ENCODE data around the gene PFKFB3. TPM values are rescaled to one million over a fixed set of nuclear protein-coding genes. Genes with fewer than 3 reads are reported as not detected.

The PFKFB3 gene
- total and polyA plus RNA-seq, 2 donors = 12.2 to 39.3 TPM

DNA sequence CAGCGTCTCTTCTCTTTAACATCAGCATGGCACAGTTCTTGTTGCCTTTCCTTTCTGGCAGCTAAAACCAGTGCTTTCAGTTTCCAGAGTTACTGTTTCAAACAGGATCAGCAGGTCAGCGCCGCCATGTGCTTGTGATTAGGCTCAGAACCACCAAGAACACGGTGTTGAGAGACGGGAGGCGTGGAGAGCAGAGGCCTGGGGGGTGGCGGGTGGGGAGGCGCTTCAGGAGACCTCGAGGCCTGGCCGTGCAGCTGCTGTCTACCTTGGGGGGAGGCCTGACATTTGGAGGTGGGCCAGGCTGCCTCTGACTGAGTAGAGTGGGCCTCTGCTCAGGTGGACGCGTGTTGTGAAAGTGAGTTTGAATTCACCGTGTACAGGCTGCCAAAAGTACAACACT lies 22.0 kb downstream of the PFKFB3 start:
- Histone ChIP-seq H3K4me1 (ENCODE audit: control insufficient read depth in 2 of 2, insufficient read depth in 2 of 2, low read length in 2 of 2) (peaks cover 0 to 18% of the 10 kb centered on the region in 2 donors), H3K9me3 (ENCODE audit: control insufficient read depth in 2 of 2, insufficient read depth in 1 of 2, low read length in 1 of 2) (no peaks in the 10 kb centered on the region), H3K27me3 (ENCODE audit: control insufficient read depth in 2 of 2, insufficient read depth in 1 of 2, low read length in 1 of 2) (no peaks in the 10 kb centered on the region), H3K36me3 (ENCODE audit: control insufficient read depth in 2 of 2, insufficient read depth in 2 of 2, low read length in 1 of 2) (peaks cover 67 to 79% of the 10 kb centered on the region in 2 donors), H3K27ac (ENCODE audit: low read depth in 1 of 2, low read length in 1 of 2) (no peak overlapping the region), H3K4me3 (ENCODE audit: low read length in 2 of 2) (no peak overlapping the region)
- DNase-seq (ENCODE audit: low read depth in 6 of 9, low spot score in 9 of 9) = no peak
- WGBS = 96% methylated on average over 13 of the region's 13 CpGs

DNA sequence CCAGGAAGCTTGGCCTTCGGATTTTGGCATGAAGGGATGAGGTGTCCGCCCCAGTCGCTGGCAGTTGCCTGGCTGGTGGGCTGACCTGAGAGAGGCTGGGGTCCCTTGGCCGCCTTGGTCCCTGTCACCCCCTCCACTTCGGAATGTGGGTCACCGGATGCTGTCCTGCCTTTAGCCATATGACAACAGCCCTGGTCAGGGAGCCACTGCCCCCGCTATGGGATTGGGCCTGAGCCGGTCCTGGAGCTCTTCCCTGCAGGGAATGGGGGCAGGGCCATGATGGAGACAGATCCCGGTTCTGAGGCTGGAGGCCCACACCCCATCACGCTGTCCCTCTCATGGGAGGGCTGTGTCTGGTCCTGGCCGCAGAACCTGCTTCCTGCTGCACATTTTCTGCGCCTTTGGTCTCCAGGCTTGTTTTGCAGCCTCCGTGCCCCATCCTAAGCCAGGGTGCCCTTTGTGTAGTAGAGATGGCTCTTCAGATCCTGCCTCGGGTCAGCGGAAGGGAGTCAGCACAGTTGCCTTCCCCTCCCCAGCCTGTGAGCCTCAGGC lies 22.6 kb downstream of the PFKFB3 start:
- no peak for DNase-seq (ENCODE audit: low read depth in 6 of 9, low spot score in 9 of 9)
- Histone ChIP-seq H3K36me3 (ENCODE audit: control insufficient read depth in 2 of 2, insufficient read depth in 2 of 2, low read length in 1 of 2) (peaks cover 69 to 78% of the 10 kb centered on the region in 2 donors), H3K9me3 (ENCODE audit: control insufficient read depth in 2 of 2, insufficient read depth in 1 of 2, low read length in 1 of 2) (no peaks in the 10 kb centered on the region), H3K27me3 (ENCODE audit: control insufficient read depth in 2 of 2, insufficient read depth in 1 of 2, low read length in 1 of 2) (no peaks in the 10 kb centered on the region), H3K27ac (ENCODE audit: low read depth in 1 of 2, low read length in 1 of 2) (no peak overlapping the region), H3K4me1 (ENCODE audit: control insufficient read depth in 2 of 2, insufficient read depth in 2 of 2, low read length in 2 of 2) (peaks cover 0 to 13% of the 10 kb centered on the region in 2 donors), H3K4me3 (ENCODE audit: low read length in 2 of 2) (no peak overlapping the region)
- WGBS = 94% methylated on average over 15 of the region's 15 CpGs

DNA sequence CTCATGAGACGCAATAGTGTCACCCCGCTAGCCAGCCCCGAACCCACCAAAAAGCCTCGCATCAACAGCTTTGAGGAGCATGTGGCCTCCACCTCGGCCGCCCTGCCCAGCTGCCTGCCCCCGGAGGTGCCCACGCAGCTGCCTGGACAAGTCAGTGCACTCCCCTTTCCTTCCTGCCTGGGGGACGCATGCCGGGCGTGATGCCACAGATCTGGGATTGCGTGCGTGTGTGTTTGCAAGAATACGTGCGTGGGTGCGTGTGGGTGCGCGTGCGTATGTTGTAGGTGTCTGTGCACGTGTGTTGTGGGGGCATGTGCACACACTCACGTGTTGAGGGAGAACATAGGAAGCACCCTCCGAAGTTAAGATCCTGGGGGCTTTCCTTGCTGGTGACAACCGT lies 23.5 kb downstream of the PFKFB3 start:
- Histone ChIP-seq H3K36me3 (ENCODE audit: control insufficient read depth in 2 of 2, insufficient read depth in 2 of 2, low read length in 1 of 2) (peaks cover 63 to 69% of the 10 kb centered on the region in 2 donors), H3K4me3 (ENCODE audit: low read length in 2 of 2) (no peak overlapping the region), H3K9me3 (ENCODE audit: control insufficient read depth in 2 of 2, insufficient read depth in 1 of 2, low read length in 1 of 2) (no peaks in the 10 kb centered on the region), H3K27me3 (ENCODE audit: control insufficient read depth in 2 of 2, insufficient read depth in 1 of 2, low read length in 1 of 2) (no peaks in the 10 kb centered on the region), H3K4me1 (ENCODE audit: control insufficient read depth in 2 of 2, insufficient read depth in 2 of 2, low read length in 2 of 2) (peaks cover 0 to 5% of the 10 kb centered on the region in 2 donors), H3K27ac (ENCODE audit: low read depth in 1 of 2, low read length in 1 of 2) (no peak overlapping the region)
- WGBS = 97% methylated on average over 23 of the region's 23 CpGs
- no peak for DNase-seq (ENCODE audit: low read depth in 6 of 9, low spot score in 9 of 9)

DNA sequence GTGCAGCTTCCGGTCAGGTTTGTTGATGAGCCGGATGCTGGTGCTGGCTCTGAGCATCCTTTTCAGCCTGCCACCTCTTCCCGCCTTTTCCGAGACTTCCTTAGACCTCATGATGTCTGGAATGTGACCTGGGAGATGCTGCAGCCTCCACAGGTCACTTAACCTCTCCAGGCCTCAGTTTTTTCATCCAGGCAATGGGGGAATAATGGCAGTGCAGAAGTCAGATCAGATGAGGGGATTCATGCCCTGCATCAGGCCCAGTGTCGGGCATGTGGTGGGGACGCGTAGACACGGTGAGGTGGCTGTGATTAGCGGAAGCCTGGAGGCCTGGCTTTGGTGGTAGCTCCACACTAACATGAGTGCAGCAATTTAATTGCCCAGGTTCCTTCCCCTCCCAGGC lies 24.6 kb downstream of the PFKFB3 start:
- Histone ChIP-seq H3K4me1 (ENCODE audit: control insufficient read depth in 2 of 2, insufficient read depth in 2 of 2, low read length in 2 of 2) (peaks cover 0 to 5% of the 10 kb centered on the region in 2 donors), H3K9me3 (ENCODE audit: control insufficient read depth in 2 of 2, insufficient read depth in 1 of 2, low read length in 1 of 2) (no peaks in the 10 kb centered on the region), H3K27me3 (ENCODE audit: control insufficient read depth in 2 of 2, insufficient read depth in 1 of 2, low read length in 1 of 2) (no peaks in the 10 kb centered on the region), H3K36me3 (ENCODE audit: control insufficient read depth in 2 of 2, insufficient read depth in 2 of 2, low read length in 1 of 2) (peaks cover 56 to 58% of the 10 kb centered on the region in 2 donors), H3K4me3 (ENCODE audit: low read length in 2 of 2) (no peak overlapping the region), H3K27ac (ENCODE audit: low read depth in 1 of 2, low read length in 1 of 2) (no peak overlapping the region)
- WGBS = 97% methylated on average over 9 of the region's 9 CpGs
- no peak for DNase-seq (ENCODE audit: low read depth in 6 of 9, low spot score in 9 of 9)

DNA sequence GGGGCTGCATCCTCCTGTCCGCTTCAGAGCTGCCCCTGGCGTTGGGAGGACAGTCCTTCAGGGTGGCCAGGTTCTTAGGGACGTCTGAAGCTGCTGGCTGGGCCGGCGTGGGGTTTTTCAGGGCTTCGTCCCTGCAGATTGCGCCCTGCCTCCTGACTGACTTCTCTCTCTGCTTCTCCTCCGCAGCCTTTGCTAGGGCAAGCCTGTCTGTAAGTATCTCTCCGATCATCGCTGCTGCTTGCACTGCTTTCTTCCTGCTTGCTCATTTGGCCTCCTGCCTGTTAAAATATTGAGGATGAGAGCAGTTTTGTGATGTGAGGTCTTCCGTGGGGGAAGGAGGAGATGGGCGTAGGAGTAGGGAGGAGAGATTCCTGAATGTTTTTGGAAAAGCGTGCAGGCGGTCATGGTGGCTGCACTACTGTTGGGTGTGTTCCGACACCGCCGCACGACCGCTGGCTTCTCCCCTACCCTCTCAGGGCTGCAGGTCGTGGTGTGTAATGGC lies 25.3 kb downstream of the PFKFB3 start:
- Histone ChIP-seq H3K36me3 (ENCODE audit: control insufficient read depth in 2 of 2, insufficient read depth in 2 of 2, low read length in 1 of 2) (peaks cover 51 to 52% of the 10 kb centered on the region in 2 donors), H3K4me1 (ENCODE audit: control insufficient read depth in 2 of 2, insufficient read depth in 2 of 2, low read length in 2 of 2) (peaks cover 0 to 5% of the 10 kb centered on the region in 2 donors), H3K9me3 (ENCODE audit: control insufficient read depth in 2 of 2, insufficient read depth in 1 of 2, low read length in 1 of 2) (no peaks in the 10 kb centered on the region), H3K4me3 (ENCODE audit: low read length in 2 of 2) (no peak overlapping the region), H3K27ac (ENCODE audit: low read depth in 1 of 2, low read length in 1 of 2) (no peak overlapping the region), H3K27me3 (ENCODE audit: control insufficient read depth in 2 of 2, insufficient read depth in 1 of 2, low read length in 1 of 2) (no peaks in the 10 kb centered on the region)
- no peak for DNase-seq (ENCODE audit: low read depth in 6 of 9, low spot score in 9 of 9)
- WGBS = 90% methylated on average over 20 of the region's 20 CpGs

DNA sequence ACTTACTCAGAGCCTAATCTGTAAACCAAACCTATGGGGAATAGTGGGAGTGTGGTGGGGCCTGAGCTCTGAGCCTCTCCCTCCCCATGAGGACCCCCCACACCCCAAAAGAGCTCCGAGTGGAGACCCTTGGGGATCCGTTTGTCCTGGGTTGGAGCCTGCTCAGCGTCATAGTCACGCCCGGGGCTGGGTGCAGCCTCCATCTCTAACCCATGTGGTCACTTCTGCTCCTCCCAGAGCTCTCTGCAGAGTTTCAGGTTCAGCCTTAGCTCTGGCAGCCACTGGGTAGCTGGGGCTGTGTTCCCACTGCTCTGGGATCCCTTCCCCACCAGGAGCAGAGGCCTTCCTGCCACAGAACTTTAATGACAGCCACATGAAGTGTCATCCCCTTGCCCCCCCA lies 25.9 kb downstream of the PFKFB3 start:
- Histone ChIP-seq H3K4me1 (ENCODE audit: control insufficient read depth in 2 of 2, insufficient read depth in 2 of 2, low read length in 2 of 2) (peaks cover 0 to 5% of the 10 kb centered on the region in 2 donors), H3K27ac (ENCODE audit: low read depth in 1 of 2, low read length in 1 of 2) (no peak overlapping the region), H3K9me3 (ENCODE audit: control insufficient read depth in 2 of 2, insufficient read depth in 1 of 2, low read length in 1 of 2) (no peaks in the 10 kb centered on the region), H3K36me3 (ENCODE audit: control insufficient read depth in 2 of 2, insufficient read depth in 2 of 2, low read length in 1 of 2) (peaks cover 51 to 55% of the 10 kb centered on the region in 2 donors), H3K27me3 (ENCODE audit: control insufficient read depth in 2 of 2, insufficient read depth in 1 of 2, low read length in 1 of 2) (no peaks in the 10 kb centered on the region), H3K4me3 (ENCODE audit: low read length in 2 of 2) (no peak overlapping the region)
- WGBS = 74% methylated on average over 5 of the region's 5 CpGs
- DNase-seq (ENCODE audit: low read depth in 6 of 9, low spot score in 9 of 9) = no peak

DNA sequence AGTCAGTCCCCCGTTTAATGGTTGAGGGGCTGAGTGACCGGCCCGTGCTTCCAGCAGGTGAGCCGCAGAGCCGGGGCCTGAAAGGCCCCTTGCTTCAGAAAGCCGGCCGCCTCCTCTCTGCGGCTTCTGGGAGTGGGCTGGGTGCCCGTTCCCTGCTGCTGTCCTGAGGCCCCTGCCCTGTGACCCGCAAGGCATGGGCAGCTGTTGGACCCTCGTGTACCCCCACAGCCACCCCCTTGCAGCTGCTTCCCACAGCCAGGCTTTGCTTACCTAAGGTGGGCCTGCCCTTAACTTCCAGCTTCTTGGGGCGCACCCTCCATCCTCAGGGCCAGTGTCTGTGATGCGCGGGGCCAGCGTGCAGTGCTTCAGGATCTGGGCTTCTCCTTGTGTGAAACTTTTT lies 26.6 kb downstream of the PFKFB3 start:
- no peaks in the 10 kb centered on the region for H3K27me3 ChIP-seq (ENCODE audit: control insufficient read depth in 2 of 2, insufficient read depth in 1 of 2, low read length in 1 of 2)
- WGBS = 96% methylated on average over 15 of the region's 15 CpGs
- no peak overlapping the region for H3K27ac ChIP-seq (ENCODE audit: low read depth in 1 of 2, low read length in 1 of 2)
- no peaks in the 10 kb centered on the region for H3K9me3 ChIP-seq (ENCODE audit: control insufficient read depth in 2 of 2, insufficient read depth in 1 of 2, low read length in 1 of 2)
- peaks cover 56% of the 10 kb centered on the region in 2 donors for H3K36me3 ChIP-seq (ENCODE audit: control insufficient read depth in 2 of 2, insufficient read depth in 2 of 2, low read length in 1 of 2)
- DNase-seq (ENCODE audit: low read depth in 6 of 9, low spot score in 9 of 9) = no peak
- peaks cover 0 to 5% of the 10 kb centered on the region in 2 donors for H3K4me1 ChIP-seq (ENCODE audit: control insufficient read depth in 2 of 2, insufficient read depth in 2 of 2, low read length in 2 of 2)
- no peak overlapping the region for H3K4me3 ChIP-seq (ENCODE audit: low read length in 2 of 2)

DNA sequence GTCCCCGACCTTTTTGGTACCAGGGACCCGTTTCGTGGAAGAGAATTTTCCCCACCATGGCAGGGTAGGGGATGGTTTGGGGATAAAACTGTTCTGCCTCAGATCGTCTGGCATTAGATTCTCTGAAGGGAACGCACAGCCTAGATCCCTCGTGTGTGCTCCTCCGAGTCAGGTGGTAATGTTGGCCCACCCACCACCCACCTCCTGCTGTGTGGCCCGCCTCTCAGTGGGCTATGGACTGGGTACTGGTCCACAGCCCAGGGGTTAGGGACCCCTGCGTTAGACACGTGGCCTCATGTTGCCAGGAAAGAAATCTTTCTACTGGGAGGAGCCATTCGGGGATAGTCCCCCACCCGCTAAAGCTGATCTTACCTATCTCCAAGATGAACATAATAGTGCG lies 27.0 kb downstream of the PFKFB3 start:
- H3K27ac ChIP-seq (ENCODE audit: low read depth in 1 of 2, low read length in 1 of 2) = no peak overlapping the region
- peaks cover 57 to 58% of the 10 kb centered on the region in 2 donors for H3K36me3 ChIP-seq (ENCODE audit: control insufficient read depth in 2 of 2, insufficient read depth in 2 of 2, low read length in 1 of 2)
- H3K4me3 ChIP-seq (ENCODE audit: low read length in 2 of 2) = no peak overlapping the region
- WGBS = 97% methylated on average over 13 of the region's 13 CpGs
- no peaks in the 10 kb centered on the region for H3K27me3 ChIP-seq (ENCODE audit: control insufficient read depth in 2 of 2, insufficient read depth in 1 of 2, low read length in 1 of 2)
- DNase-seq (ENCODE audit: low read depth in 6 of 9, low spot score in 9 of 9) = no peak
- H3K4me1 ChIP-seq (ENCODE audit: control insufficient read depth in 2 of 2, insufficient read depth in 2 of 2, low read length in 2 of 2) = peaks cover 0 to 5% of the 10 kb centered on the region in 2 donors
- H3K9me3 ChIP-seq (ENCODE audit: control insufficient read depth in 2 of 2, insufficient read depth in 1 of 2, low read length in 1 of 2) = no peaks in the 10 kb centered on the region

DNA sequence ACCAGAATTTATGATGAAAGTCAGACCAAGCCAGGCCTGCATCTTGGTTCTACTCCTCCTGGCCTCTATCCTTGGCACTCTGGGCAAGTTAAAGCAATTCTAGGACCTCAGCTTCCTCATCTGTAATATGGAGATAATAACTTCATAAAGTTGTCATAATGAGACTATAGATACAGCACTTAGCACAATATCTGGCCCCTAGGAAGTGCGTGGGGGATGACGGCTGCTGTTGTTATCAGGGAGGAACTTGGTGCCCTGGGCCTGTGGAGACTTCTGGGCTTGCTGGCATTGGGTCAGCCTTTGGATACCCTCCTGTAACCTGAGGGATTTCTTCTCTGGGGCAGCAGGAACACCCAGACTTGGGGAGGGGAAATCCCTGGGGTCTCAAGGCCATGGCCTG lies 27.6 kb downstream of the PFKFB3 start:
- Histone ChIP-seq H3K27ac (ENCODE audit: low read depth in 1 of 2, low read length in 1 of 2) (no peak overlapping the region), H3K9me3 (ENCODE audit: control insufficient read depth in 2 of 2, insufficient read depth in 1 of 2, low read length in 1 of 2) (no peaks in the 10 kb centered on the region), H3K4me1 (ENCODE audit: control insufficient read depth in 2 of 2, insufficient read depth in 2 of 2, low read length in 2 of 2) (peaks cover 0 to 5% of the 10 kb centered on the region in 2 donors), H3K4me3 (ENCODE audit: low read length in 2 of 2) (no peak overlapping the region), H3K36me3 (ENCODE audit: control insufficient read depth in 2 of 2, insufficient read depth in 2 of 2, low read length in 1 of 2) (peaks cover 52% of the 10 kb centered on the region in 2 donors), H3K27me3 (ENCODE audit: control insufficient read depth in 2 of 2, insufficient read depth in 1 of 2, low read length in 1 of 2) (no peaks in the 10 kb centered on the region)
- DNase-seq (ENCODE audit: low read depth in 6 of 9, low spot score in 9 of 9) = no peak
- WGBS = 99% methylated on average over 2 of the region's 2 CpGs

All from thymus (tissue), 11 donors.